ENCODE results near the gene MFAP4.

MFAP4 gene

DNA sequence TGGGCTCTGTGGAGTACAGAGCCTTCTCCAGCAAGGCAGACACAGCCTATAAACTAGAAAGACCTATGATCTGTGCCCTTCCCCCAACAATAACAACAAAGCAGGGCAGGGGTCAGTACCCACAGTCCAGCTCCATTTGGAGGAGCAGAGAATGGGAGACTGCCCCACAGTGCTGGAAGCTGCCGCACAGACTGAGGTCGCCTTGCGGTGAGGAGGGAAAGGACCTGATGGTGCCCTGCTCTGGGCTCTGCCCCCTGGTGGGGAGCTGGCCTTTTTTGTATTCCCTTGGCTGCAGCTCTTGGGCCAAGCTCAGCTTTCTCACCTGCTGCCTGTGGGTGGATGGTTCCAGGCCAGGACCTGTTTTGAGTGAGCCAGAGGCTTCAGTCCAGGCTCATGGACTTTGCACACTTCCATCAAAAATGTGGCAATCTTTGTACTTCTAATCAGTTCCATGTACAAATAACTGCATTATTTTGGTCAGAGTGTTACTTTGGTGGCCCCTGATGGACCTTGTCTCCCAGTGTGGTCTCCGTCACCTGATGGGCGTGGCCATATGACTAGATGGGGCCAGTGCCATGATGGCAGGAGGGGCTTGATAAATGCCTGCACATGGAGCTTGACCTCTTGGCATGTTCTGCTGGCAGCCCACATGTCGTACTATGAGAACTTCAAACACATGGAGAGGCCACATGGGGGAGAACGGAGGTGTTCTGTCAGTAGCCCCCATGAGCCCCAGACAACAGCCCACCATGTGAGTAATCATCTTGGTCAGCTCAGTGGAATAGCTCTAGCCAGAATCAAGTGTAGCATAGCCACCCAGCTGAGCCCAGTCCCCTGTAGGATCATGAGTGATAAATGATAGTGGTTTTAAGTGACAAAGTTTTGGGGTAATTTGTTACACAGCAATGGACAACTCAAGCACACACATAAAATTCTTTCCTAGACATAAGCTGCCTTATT, 48.7 kb downstream of the MFAP4 start:
- in situ Hi-C loops (cut with MboI; ENCODE audit: low sequenced_read_pairs), result no loop called here

DNA sequence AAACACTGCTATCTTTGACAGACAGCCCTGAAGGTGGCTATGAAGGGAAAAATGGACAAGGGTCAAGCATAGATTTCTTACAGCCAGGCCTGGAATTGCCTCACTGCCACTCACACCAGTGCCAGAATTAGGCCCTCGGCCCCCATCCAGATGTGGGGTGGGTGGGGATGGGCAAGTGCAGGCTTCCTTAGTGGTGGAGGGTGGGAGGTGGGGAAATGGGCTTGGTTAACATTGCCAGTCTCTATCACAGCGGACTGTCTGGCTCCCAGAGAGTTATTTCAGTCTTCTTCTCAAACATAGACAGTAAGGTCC, 49.3 kb downstream of the MFAP4 start:
- in situ Hi-C loops (cut with MboI; ENCODE audit: low sequenced_read_pairs), result no loop called here

DNA sequence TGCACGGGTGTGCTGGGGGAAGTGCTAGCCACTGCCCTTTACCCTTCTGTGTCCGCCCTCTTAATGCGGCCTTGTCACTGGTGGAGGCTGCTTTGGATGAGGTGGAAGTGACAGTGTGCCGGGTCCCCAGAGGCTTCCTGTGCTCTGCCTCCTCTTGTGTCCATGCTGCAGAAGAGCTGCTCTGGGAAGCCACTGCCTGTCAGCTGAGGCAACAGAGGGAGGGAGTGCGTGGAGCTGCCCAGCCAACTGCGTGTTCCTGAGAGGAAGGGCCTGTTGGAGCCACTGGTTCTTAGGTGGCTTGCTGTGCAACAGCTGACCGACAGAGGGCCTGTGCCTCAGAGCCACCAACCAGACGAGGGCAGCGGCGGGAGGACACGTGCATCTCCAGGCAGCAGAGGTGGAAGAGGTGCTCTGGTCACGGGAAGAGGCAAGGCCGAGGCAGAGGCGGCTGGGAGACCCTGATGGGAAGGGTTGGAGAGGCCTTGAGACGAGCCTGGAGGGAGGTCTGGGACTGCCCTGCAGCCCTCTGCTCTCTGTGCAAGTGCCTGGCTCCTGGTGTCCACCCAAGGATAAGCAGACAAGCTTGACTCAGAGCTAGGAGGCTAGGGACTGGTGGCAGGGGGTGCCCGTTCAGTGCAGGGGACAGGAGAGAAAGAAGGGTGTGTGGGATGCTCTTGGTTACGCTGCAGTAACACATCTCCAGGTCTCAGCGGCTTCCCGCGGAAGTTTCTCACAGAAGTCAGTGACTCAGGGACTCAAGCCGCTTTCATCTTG, 49.9 kb downstream of the MFAP4 start:
- in situ Hi-C loops (cut with MboI; ENCODE audit: low sequenced_read_pairs), result no loop called here

DNA sequence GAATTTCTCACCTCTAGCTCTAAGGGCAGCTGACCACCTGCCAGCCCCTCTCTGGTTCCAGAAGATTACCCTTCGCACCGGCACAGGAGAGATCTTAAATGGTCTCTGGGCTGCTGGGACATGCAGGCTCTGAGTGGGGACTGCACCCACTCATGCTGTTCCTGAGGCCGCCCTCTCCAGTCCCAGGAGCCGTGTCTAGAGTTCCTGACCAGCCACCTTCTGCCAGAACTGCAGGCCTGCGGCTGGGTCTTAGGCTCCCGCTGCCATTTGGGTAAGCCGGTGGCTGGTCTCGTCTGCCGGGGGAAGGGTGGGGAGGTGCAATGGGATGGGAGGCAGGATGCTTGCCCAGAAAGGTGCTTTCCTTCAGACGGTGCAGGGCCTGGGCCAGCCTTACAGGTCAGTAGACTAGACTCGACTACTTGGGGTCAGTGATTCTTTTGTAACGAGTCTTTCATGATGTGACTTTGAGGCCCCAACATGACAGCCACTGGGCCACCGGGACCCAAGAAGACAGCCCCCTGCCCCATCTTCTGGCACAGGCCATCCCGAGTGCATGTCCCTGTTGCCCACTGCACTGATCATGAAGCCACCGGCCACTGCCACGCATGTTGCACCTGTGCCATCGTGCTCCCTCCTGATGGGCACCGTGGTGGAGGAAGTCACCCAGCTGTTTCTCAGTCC, 50.9 kb downstream of the MFAP4 start:
- in situ Hi-C loops (cut with MboI; ENCODE audit: low sequenced_read_pairs), result no loop called here

DNA sequence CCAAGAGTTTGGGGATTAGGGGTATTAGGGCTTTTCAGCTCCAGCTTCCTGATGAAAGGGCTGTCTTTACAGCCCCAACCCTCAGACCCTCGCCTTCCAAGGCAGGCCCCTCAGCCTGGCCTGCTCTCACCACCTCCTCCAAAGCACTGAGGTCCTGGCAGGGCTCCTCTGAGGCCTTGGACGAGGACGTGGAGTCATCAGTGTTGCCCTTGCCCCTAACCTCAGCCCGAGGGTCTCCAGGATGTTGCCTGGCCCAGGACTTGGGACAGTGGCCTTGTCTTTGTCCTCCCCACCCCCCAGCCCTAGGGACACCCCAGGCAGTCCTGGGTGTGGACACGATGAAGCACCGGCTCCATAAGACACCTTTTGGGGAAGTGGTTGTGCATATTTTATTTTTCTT, 52.7 kb downstream of the MFAP4 start:
- in situ Hi-C loops (cut with MboI; ENCODE audit: low sequenced_read_pairs), result no loop called here

DNA sequence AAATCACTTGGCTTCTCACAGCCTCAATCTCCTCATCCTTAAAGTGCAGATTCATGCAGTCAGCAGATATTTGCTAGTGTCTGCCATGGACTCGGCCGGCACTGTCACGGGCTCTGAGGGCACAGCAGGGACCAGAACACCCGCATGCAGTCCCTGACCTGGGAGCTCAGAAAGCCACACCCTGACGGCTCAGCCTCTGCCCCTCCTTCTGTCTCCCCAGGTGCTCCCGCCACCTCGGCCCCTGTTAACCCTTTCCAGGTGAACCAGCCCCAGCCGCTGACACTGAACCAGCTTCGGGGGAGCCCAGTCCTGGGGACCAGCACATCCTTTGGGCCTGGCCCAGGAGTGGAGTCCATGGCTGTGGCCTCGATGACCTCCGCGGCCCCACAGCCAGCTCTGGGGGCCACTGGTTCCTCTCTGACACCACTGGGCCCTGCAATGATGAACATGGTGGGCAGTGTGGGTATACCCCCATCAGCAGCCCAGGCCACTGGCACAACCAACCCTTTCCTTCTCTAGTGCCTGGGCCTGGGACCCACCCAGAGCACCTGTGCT, 53.2 kb downstream of the MFAP4 start:
- in situ Hi-C loops (cut with MboI; ENCODE audit: low sequenced_read_pairs), result no loop called here
